Measurements from ENCODE around the gene IBA57. TPM values are rescaled to one million over a fixed set of nuclear protein-coding genes. Genes with fewer than 3 reads are reported as not detected.
A peak's percentile ranks its signal among the peaks of the same experiment; 100 is the strongest.

IBA57 gene
- total RNA-seq, 2 donors from 2014 or later, result 9.3 to 9.4 TPM

GRCh38 chr1:228143480-228144192 lies 22.0 kb upstream of the IBA57 start:
- no peak for ATAC-seq
- intact Hi-C loops (cut with DNase I, micrococcal nuclease), result no loop called here
- no peak for DNase-seq

DNA sequence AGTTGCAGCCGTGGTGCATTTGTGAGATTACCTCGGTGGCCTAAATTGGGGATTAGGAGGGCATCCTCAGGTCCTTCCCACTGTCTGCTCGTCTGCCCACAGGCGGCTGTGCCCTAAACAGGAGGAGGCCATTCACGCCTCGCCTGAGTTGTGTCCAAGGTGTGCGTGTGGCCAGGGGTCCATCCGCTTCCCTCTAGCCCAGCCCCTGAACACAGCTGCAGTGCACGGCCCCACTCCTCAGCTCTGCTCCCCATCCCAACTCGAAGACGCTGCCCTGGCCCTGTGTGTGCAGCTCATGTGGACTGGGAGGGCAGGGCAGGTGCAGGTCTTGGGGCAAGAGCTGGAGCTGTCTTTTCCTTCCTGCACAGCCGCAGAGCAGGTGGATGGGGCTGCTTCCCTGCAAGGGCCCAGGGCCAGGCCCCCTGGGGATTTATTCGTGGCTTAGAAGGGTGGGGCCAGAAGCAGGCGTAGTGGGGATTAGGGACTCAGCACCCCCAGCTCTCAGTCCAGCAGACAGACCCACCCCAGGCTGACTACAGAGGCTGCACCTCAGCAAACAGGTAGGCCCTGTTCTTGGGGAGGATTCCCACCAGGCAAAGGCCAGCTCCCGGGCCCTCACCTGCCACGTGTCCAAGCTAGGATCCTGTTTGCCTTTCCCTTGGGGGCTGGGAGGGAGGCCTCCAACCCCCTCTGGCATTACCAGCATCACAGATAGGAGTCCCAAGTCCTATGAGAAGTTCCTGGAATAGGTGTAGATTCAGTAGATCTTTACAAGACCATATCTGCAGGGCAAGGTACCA lies 21.2 kb upstream of the IBA57 start:
- ATAC-seq (no peak), DNase-seq (no peak)
- intact Hi-C loops (cut with DNase I, micrococcal nuclease), result no loop called here

DNA sequence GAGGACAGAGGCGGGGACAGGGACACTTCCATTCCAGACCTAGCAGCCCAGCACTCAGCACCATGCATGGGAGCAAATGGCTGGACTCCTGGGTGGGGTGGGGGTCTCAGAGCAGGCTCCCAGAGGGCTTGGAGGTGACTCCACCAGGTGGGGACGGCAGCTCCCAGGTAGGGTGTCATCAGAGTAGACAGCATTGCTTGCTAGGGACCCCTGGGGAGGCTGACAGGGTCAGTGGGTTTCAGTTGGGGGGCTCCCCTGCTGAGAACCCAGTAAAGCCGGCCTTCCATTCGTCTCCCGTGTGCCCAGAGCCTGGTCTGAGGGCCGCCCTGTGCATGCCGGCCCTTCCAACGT lies 20.6 kb upstream of the IBA57 start:
- DNase-seq, result no peak
- ATAC-seq, result no peak
- intact Hi-C loops (cut with DNase I, micrococcal nuclease), result no loop called here

- ATAC-seq (no peak), DNase-seq (no peak)
- intact Hi-C loops (cut with DNase I, micrococcal nuclease), result no loop called here
These were observed 19.9 kb upstream of the IBA57 start for GRCh38 chr1:228145463-228146416.

GRCh38 chr1:228146417-228147150 lies 19.0 kb upstream of the IBA57 start:
- DNase-seq (peak in 1 of 2 donors; percentile 20), ATAC-seq (no peak)
- intact Hi-C loops (cut with DNase I, micrococcal nuclease), result no loop called here

DNA sequence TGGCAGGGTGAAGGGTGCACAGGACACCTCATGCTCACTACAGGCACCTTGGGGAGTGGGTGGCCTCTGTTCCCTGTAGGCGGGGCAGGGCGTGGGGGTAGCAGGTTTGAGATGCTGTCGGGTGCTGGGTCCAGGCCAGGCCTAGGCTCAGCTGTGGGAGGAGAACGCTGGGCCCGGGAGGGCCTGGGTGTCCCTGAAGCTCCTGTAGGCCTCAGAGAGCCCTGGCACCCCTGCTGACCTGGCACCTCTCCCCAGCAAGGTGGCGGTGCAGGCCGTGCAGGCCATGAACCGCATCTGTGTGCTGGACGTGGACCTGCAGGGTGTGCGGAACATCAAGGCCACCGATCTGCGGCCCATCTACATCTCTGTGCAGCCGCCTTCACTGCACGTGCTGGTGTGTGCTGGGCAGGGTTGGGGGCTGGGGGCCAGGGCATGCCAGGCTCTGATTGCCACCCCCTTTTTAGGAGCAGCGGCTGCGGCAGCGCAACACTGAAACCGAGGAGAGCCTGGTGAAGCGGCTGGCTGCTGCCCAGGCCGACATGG lies 18.4 kb upstream of the IBA57 start:
- DNase-seq (no peak), ATAC-seq (no peak)
- intact Hi-C loops (cut with DNase I, micrococcal nuclease), result no loop called here

DNA sequence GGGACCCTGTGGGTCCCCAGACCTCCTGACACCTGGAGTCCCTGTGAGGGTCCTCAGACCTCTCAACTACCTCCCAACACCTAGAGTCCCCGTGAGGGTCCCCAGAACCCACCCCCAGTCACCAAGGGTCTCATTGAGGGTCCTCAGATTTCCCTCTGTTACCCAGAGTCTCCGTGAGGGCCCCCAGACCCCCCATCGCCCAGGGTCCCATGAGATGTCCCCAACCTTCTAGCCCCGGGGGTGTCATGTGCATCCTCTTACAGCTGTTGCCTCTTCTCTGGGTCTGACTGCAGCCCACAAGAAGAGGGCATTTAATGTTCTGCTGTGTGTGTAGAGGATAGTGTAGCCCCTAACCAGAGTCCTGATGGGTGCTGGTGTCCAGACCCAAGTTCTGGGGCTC lies 17.8 kb upstream of the IBA57 start:
- intact Hi-C loops (cut with DNase I, micrococcal nuclease), result no loop called here
- no peak for ATAC-seq
- DNase-seq, result no peak

DNA sequence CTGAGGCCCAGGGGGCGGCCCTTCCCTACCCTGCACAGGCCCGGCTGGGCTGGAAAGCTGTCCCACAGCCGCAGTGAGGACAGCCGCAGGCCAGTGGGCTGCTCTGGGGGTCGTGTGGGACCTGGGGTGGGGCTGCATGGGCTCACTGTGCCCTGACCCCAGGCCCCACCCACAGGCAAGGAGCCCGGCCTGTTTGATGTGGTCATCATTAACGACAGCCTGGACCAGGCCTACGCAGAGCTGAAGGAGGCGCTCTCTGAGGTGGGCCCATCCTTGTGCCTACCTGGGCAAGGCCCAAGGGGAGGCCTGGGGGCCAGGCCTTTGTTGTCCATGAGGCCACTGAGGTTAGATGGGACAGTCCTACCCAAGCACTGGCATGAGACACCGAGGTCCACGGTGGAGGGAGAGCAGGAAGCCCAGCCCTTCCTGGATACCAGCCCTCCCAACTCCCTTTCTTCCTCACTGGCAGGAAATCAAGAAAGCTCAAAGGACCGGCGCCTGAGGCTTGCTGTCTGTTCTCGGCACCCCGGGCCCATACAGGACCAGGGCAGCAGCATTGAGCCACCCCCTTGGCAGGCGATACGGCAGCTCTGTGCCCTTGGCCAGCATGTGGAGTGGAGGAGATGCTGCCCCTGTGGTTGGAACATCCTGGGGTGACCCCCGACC lies 17.3 kb upstream of the IBA57 start:
- peak in 1 of 2 donors; percentile 24 for DNase-seq
- intact Hi-C loops (cut with DNase I, micrococcal nuclease), result no loop called here
- ATAC-seq, result no peak

GRCh38 chr1:228148935-228149405 lies 16.6 kb upstream of the IBA57 start:
- no peak for DNase-seq
- intact Hi-C loops (cut with DNase I, micrococcal nuclease), result no loop called here
- ATAC-seq, result no peak

- intact Hi-C loops (cut with DNase I, micrococcal nuclease), result no loop called here
- peak; percentile 41 for ATAC-seq
- peak; percentile 19 to 39 for DNase-seq
These were observed 16.0 kb upstream of the IBA57 start, which contains the start of gene GJC2 for GRCh38 chr1:228149406-228150119. Gene GJC2 (plus strand): TSS chr1:228149930. CDS start chr1:228157759, 7,829 bp downstream.

GRCh38 chr1:228150120-228150460 lies 15.5 kb upstream of the IBA57 start:
- peak; percentile 11 to 26 for DNase-seq
- intact Hi-C loops (cut with DNase I, micrococcal nuclease), result no loop called here
- peak; percentile 11 for ATAC-seq

DNA sequence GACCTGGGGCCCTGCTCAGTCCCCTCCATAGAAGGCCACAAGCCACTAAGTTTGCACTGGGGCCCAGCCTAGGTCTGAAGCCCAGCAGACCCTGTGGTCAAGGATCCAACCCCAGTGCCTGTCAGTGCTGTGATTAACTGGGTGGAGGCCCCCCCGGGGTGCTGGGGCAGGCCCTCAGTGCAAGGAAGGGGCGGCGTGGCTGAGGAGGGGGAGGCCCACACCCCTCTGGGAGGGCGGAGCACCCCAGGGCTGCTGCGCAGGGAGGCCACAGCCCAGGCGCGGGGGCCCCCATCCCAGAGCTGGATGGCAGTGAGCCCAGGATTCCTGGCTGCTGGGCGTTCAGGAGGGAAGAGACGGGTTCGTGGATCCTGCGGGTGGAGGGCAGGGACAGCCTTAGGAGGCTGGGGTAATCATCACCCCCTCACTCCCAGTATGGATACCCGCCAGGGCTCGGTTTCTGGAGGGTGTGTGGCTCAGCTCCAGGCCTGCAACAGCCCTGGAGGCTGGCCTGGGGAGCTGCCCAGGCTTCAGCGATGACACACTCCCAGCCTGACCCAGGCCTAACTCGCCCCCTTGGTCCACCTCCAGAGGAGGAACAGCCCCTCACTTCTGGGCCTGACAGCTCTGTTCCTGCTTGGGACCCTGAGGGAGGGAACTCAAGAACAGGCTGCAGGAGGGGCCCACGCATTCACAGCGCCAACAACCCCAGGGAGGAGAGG lies 15.0 kb upstream of the IBA57 start:
- DNase-seq, result peak; percentile 42 to 74
- intact Hi-C loops (cut with DNase I, micrococcal nuclease), result no loop called here
- peak; percentile 20 for ATAC-seq

GRCh38 chr1:228151180-228151925 lies 14.3 kb upstream of the IBA57 start:
- ATAC-seq, result no peak
- intact Hi-C loops (cut with DNase I, micrococcal nuclease), result no loop called here
- DNase-seq, result peak in 1 of 2 donors; percentile 21

- ATAC-seq (no peak), DNase-seq (no peak)
- intact Hi-C loops (cut with DNase I, micrococcal nuclease), result no loop called here
These were observed 13.3 kb upstream of the IBA57 start for GRCh38 chr1:228152097-228152917.

DNA sequence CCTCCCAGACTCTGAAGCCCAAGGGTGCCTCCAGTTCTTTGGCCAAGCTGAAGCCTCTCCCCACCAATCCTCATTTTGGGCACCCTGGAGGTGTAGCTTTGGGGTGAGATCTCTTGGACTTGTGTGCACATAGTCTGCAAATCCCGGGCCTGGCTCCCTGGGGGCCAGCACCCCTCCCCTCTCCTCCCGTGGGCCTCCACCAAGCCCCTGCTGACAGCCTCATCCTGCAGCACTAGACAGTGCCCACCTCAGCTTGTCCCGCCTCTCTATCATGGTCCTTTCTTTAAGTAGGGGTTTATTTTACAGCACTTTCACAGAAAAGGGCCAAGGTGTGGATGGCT lies 12.7 kb upstream of the IBA57 start:
- ATAC-seq, result no peak
- intact Hi-C loops (cut with DNase I, micrococcal nuclease), result no loop called here
- DNase-seq, result no peak

All from left colon (tissue), 2 donors.